Epithelial cell of esophagus (primary cell): ENCODE results near the gene IL17RD.

Source experiments
- DNase-seq: peaks from one replicate; pipeline ENCODE4 v3.0.0; 2010; ENCODE audit warnings: low read depth
- H3K4me3 ChIP-seq: 2 replicates; pipeline ENCODE4 v1.5.1; 2011; ENCODE audit warnings: mild to moderate bottlenecking, low read length, control low read depth
- CTCF ChIP-seq: IDR thresholded peaks from 2 replicates; pipeline ENCODE4 v1.5.1; 2011; ENCODE audit warnings: low read depth, mild to moderate bottlenecking, low read length, control low read depth, inconsistent platforms; ENCODE audit not compliant: insufficient read depth; ENCODE audit errors: missing control alignments

The IL17RD gene

GRCh38 chr3:57179580-57180410 is 14.6 kb upstream of the IL17RD start:
- no peak overlapping the region for H3K4me3 ChIP-seq
- DNase-seq, result peak; percentile 47
- TF ChIP-seq CTCF, result peak; percentile 57

- TF ChIP-seq CTCF, result no peak
- H3K4me3 ChIP-seq, result no peak overlapping the region
- DNase-seq, result no peak
Observed at GRCh38 chr3:57176045-57176444, 10.9 kb upstream of the IL17RD start.

- TF ChIP-seq CTCF, result no peak
- no peak overlapping the region for H3K4me3 ChIP-seq
- no peak for DNase-seq
Observed at GRCh38 chr3:57173687-57174086, 8.5 kb upstream of the IL17RD start.

DNA sequence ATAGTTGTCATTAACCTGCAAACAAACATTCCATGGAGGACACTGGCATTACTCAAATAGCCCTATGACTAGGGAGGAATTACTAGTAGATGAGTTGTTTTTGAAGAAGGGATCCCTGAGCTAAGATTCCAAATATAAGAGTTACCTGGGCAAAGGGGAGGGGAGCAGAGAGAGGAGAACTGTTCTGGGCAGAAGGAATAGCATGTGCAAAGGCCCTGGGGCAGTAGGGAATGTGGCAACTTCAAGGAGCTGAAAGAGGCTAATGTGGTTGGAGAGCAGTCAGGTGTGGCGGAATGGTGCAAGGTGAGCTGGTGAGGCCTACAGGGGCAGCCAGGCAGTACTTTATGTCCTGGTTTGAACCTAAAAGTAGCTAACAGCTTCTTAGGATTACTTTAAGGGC is 5.8 kb upstream of the IL17RD start:
- TF ChIP-seq CTCF, result no peak
- no peak overlapping the region for H3K4me3 ChIP-seq
- no peak for DNase-seq

- peak; percentile 77 for DNase-seq
- TF ChIP-seq CTCF, result peak; percentile 78
- peak overlapping the region; percentile 47 for H3K4me3 ChIP-seq
Observed at GRCh38 chr3:57169872-57170623, 4.9 kb upstream of the IL17RD start.

- no peak for TF ChIP-seq CTCF
- no peak for DNase-seq
- H3K4me3 ChIP-seq, result no peak overlapping the region
Observed at GRCh38 chr3:57169108-57169507, 4.0 kb upstream of the IL17RD start.

- no peak overlapping the region for H3K4me3 ChIP-seq
- no peak for DNase-seq
- no peak for TF ChIP-seq CTCF
Observed at GRCh38 chr3:57168151-57168550, 3.0 kb upstream of the IL17RD start.
